GM12875 (cell line): ENCODE measurements around the gene WNT9A.
"Not testable (repeated sequence)": the region's sequence is repeated elsewhere in the genome, so short reads cannot be mapped to it uniquely, and the experiment has no call there.

Experiments
- H3K4me3 ChIP-seq: one replicate; pipeline ENCODE4 v1.5.1; 2011; ENCODE audit warnings: low read depth, low read length, control low read depth
- TF ChIP-seq, protein P1 (sequence below): IDR thresholded peaks from 2 replicates; pipeline ENCODE4 v1.5.1; 2011; ENCODE audit warnings: low read depth, mild to moderate bottlenecking, control low read depth, inconsistent platforms, low read length, moderate library complexity, borderline replicate concordance; ENCODE audit not compliant: insufficient read depth

Gene WNT9A, protein sequence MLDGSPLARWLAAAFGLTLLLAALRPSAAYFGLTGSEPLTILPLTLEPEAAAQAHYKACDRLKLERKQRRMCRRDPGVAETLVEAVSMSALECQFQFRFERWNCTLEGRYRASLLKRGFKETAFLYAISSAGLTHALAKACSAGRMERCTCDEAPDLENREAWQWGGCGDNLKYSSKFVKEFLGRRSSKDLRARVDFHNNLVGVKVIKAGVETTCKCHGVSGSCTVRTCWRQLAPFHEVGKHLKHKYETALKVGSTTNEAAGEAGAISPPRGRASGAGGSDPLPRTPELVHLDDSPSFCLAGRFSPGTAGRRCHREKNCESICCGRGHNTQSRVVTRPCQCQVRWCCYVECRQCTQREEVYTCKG

DNA sequence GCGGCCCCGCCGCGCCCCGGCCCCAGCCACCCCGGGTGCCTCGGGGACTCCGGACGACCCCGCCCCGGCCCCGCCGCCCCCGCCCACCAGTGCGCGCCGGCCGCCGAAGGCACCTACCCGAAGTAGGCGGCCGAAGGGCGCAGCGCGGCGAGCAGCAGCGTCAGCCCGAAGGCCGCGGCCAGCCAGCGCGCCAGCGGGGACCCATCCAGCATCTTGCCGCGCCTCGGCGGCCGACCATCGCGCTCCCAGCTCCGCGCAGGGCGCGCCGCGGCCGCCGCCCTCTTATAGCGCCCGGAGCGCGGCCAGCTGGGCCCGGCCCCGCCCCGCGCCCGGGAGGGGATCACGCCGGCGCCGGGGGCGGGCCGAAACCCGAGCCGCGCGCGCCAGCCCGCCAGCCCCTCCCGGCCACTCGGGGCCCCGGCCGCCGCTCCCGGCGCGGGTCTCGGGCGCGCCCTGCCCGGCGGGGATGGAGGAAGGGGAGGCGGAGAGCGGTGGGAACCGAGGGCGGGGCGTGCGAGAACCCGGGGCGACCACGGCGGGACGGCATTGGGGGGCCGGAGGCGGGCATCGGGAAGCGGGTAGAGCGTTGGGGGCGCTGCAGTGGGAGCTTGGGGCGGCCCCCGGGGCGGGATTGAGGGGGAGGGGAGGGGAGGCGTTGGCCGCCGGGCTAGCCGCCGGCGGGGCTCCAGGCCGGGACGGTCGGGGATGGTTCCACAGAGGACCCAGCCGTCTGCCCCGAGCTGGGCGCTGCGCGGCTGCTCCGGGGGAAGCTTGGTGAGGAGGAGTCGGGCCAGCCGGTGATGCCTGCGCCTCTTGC lies at the start of gene WNT9A:
Gene WNT9A, minus strand, starts transcription at position 257 of the 817 bp plus-strand sequence. Its CDS starts 45 bp downstream, at position 212.
- TF ChIP-seq, protein P1, sequence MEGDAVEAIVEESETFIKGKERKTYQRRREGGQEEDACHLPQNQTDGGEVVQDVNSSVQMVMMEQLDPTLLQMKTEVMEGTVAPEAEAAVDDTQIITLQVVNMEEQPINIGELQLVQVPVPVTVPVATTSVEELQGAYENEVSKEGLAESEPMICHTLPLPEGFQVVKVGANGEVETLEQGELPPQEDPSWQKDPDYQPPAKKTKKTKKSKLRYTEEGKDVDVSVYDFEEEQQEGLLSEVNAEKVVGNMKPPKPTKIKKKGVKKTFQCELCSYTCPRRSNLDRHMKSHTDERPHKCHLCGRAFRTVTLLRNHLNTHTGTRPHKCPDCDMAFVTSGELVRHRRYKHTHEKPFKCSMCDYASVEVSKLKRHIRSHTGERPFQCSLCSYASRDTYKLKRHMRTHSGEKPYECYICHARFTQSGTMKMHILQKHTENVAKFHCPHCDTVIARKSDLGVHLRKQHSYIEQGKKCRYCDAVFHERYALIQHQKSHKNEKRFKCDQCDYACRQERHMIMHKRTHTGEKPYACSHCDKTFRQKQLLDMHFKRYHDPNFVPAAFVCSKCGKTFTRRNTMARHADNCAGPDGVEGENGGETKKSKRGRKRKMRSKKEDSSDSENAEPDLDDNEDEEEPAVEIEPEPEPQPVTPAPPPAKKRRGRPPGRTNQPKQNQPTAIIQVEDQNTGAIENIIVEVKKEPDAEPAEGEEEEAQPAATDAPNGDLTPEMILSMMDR: no peak
- H3K4me3 ChIP-seq: no peak within 1 kb of the TSS

DNA sequence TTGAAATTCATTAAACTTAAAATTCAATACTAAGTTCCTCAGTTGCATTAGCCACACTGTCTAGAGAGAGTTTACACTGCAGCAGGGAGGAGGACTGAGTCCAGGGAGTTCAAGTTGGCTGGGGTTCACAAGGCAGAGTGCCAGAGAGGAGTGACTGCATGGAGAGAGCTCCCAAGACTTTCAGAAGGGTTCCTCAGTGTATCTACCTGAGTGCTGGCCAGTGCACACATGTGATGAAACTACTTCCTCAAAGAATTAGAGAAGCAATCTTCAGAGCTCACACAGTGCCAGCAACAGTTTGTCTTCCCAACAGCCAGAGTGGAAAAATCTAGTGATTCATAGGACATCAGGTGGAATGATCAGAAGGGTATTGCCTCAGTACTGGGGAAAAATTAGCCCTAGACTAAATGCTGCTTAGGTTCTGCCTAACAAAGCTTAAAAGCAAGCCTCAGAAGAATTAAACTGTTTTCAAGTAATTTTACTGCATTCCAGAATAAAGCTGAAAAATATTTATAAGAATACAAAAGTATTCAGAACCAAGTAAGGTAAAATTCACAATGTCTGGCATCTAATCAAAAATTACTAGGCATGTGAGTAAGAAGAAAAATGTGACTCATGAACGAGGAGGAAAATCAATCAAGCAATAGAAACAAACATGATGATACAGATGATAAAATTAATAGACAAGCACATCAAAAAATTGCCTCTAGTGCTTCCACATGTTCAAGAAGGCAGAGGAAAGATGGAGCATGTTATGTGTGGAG lies 48.6 kb upstream of the WNT9A start:
- TF ChIP-seq, protein P1: no peak
- H3K4me3 ChIP-seq: no peak overlapping the region

DNA sequence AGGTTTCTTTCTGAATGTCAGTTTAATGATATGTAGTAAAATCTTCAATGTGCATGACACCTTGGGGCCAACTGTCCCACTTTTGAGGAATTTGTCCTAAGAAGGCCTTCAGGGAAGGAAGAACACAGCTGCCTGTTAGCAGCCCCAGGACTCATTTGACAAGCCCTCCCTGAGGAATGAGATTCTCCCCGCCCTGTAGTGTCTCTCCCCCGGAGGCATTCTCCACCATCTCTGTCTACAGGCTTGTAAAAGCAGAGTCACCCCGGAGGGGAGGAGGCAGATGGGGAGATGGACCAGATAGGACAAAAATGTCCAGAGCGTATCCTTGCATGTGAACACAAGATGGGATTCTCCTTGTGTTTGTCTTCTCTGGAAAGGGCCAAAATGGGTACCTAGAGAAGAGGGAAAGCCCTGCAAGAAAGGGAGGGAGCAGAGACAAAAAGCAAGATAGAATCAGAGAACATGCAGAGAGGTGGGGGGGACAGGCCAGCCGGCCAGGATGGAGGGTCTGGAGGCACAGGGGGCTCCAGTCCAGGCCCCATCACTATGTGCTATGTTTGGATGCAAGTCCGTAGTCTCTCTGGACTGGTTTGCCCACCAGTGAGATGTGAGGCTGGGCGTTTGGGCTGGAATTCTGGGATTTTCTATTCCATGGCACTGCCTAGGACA lies 47.0 kb upstream of the WNT9A start:
- H3K4me3 ChIP-seq: no peak overlapping the region
- TF ChIP-seq, protein P1: no peak

DNA sequence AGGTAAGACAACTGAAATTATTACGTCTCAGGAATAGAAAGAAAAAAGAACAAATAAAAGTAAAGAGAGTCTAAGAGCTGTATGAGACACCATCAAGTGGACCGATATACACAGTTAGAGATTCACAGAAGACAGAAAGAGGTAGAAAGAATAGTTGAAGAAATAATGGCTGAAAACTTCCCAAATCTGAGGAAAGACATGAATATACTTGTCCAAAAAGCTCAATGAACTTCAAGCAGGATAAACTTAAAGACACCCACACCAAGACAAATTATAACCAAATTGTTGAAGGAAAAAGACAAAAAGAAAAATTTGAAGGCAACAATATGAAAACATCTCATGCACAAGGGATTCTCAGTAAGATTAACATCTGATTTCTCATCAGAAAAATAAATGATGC lies 39.4 kb upstream of the WNT9A start:
- TF ChIP-seq, protein P1: no peak
- H3K4me3 ChIP-seq: no peak overlapping the region

DNA sequence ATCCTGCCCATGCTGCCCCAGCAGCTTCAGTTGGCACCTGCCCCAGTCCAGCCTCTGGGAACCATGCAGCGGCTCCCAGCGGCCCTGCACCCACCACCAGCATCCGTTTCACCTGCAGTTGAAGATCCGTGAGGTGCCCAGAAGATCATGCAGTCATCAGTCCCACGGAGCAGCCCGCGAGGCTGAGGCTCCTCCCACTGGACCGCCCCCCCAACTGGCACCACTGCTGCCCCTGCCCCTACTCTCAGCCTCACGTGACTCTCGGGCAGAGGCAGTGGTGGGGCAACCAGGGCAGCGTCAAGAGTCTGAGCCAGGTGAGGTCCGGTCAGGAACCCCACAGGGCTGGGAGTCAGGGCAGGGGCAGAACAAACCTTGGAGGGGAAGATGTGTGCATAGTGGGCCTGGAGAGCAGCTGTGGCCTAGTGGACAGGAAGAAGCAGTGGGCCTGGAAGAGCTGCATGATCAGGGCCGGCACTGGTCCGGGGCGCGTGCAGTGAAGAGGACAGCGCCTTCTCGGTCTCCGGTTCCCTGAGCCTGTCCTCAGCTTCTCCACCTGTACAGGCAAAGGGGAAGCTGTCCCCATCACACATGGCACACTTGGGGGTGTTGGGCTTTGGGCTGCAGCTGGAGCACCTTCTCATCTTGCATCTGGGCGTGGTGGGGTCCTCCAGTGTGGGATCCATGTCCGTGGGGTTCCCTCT lies 28.0 kb upstream of the WNT9A start:
- not testable (repeated sequence) for H3K4me3 ChIP-seq

DNA sequence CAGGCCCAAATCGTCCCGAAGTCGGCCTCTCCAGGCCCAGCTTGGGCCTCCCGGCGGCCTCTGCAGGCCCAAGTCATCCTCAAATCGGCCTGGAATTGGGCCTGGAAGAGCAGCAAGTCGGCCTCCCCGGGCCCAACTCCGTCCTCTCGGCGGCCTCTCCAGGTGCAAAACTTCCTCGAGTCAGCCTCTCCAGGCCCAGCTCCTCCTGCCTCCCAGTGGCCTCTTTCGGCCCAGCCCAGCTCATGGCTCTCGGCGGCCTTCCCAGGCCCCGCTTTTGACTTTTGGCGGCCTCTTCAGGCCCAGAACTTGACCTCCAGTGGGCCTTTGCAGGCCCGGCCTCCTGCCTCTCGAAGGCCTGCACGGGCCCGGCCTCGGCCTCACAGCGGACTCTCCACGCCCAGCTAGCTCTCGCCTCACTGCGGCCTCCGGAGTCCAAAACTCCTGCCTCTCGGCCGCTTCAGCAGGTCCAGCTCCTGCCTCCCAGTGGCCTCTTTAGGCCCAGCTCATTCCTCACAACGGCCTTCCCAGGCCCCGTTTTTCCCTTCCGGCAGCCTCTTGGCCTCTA lies 26.1 kb upstream of the WNT9A start:
- H3K4me3 ChIP-seq: not testable (repeated sequence)

DNA sequence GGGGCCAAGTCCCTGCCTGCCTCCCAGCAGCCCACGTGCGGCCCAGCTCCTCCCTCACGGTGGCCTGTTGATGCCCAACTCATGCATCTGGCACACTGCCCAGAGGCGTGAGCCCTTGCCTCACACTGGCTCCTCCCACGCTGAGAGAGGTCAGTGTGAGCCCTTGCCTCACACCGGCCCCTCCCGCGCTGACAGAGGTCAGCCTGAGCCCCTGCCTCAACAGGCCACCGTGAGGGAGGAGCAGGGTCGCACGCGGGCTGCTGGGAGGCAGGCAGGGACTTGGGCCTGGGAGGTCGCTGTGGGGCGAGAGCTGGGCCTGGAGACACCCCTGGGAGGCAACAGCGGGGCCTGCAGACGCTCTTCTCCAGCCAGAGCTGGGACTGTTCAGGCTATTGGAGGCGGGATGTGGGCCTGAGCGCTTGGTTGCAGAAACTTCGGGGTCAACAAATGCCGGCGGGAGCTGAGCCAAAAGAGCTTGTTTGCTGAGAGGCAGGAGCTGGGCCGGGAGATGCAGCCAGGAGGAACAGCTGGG lies 25.2 kb upstream of the WNT9A start:
- H3K4me3 ChIP-seq: not testable (repeated sequence)

DNA sequence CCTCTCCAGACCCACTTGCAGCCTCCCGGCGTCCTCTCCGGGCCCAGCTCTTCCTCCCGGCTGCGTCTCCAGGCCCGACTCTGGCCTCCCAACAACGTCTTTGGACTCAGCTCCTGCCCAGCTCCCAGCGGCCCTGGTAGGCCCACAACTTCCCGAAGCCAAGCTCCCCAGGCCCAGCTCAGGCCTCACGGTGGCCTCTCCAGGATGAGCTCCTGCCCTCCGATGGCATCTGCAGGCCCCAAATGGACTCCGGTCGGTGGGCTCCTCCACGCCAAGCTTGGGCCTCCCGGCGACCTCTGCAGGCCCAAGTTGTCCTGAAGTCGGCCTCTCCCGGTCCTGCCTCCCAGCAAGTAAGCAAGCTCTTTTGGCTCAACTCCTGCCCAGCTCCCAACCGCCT lies 24.5 kb upstream of the WNT9A start:
- not testable (repeated sequence) for H3K4me3 ChIP-seq

DNA sequence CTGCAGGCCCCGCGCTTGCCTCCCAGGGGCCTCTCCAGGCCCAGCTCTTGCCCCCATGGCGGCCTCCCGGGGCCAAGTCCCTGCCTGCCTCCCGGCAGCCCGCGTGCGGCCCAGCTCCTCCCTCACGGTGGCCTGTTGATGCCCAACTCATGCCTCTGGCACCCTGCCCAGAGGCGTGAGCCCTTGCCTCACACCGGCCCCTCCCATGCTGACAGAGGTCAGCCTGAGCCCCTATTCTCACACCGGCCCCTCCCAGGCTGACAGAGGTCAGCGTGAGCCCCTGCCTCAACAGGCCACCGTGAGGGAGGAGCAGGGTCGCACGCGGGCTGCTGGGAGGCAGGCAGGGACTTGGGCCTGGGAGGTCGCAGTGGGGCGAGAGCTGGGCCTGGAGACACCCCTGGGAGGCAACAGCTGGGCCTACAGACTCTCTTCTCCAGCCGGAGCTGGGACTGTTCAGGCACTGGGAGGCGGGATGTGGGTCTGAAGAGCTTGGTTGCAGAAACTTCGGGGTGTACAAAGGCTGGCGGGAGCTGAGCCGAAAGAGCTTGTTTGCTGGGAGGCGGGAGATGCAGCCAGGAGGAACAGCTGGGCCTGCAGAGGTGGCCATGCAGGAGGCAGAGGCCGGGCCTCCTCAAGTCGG lies 24.0 kb upstream of the WNT9A start:
- not testable (repeated sequence) for H3K4me3 ChIP-seq

DNA sequence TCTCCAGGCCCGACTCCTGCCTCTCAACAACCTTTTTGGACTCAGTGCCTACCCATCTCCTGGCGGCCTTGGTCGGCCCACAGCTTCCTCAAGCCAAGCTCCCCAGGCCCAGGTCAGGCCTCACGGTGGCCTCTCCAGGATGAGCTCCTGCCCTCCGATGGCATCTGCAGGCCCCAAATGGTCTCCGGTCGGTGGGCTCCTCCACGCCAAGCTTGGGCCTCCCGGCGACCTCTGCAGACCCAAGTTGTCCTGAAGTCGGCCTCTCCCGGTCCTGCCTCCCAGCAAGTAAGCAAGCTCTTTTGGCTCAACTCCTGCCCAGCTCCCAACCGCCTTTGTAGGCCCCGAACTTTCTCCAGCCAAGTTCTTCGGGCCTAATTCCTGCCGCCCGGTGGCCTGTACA lies 23.5 kb upstream of the WNT9A start:
- not testable (repeated sequence) for H3K4me3 ChIP-seq

DNA sequence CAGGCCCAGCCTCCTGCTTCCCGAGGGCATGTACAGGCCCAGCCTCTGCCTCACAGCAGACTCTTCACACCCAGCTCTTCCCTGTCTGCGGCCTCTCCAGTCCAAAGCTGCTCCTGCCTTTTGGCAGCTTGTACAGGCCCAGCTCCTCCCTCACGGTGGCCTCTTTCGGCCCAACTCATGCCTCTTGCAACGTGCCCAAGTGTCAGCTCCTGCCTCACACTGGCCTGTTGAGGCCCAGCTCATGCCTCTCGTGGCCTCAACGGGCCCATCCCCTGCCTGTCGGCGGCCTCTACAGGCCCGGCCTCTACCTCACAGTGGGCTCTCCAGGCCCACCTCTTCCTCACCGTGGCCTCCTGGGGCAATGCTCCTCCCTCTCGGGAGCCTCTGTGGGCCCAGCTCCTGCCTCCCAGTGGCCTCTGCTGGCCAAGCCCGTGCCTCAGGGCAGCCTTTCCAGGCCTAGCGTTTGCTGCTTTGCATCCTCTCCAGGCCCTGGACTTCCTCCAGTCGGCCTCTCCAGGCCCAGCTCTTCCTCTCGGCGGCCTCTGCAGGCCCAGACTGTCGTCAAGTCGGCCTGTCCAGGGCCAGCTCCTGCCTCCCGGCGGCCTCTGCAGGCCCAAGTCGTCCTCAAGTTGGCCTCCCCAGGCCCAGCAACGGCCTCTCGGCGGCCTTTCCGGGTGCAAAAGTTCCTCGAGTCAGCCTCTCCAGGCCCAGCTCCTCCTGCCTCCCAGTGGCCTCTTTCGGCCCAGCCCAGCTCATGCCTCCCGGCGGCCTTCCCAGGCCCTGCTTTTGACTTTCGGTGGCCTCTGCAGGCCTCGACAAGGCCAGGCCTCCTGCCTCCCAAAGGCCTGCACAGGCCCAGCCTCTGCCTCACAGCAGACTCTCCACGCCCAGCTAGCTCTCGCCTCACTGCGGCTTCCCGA lies 22.6 kb upstream of the WNT9A start:
- not testable (repeated sequence) for H3K4me3 ChIP-seq

DNA sequence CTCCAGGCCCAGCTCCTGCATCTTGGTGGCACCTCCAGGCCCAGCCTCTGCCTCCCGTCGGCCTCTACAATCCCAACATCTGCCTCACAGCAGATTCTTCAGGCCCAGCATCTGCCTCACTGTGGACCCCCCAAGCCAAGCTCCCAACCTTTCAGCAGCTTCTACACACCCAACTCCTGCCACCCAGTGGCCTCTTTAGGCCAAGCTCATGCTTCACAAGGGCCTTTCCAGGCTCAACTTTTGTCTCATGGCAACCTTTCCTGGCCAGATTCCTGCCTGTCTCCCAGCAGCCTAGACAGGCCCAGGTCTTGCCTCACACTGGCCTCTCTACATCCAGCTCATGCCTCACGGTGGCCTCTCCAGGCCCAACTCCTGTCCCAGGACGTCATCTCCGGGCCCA lies 20.1 kb upstream of the WNT9A start:
- H3K4me3 ChIP-seq: not testable (repeated sequence)
